SK-N-SH treated with all-trans-retinoic acid at 6 μM for 48 hours (cell line): Measurements from ENCODE around the gene FNDC11.

Source experiments
- ATAC-seq: fragments of 200-7000 bp; cut with Tn5 transposase; 3 replicates; pipeline ENCODE4 v1.9.1; 2020; ENCODE audit warnings: mild to moderate bottlenecking, moderate library complexity
- ARNTL ChIP-seq: fragments of 450-650 bp; formaldehyde crosslinking; IDR thresholded peaks from 2 replicates; pipeline ENCODE4 v1.5.0; 2020; ENCODE audit warnings: low read depth, mild to moderate bottlenecking, moderate library complexity, borderline replicate concordance
- BACH2 ChIP-seq: fragments of 250-450 bp; sonication (Bioruptor Pico); IDR thresholded peaks from 2 replicates; pipeline ENCODE4 v1.9.0; 2021; ENCODE audit warnings: mild to moderate bottlenecking, borderline replicate concordance
- CSDC2 ChIP-seq: fragments of 250-450 bp; sonication (Bioruptor Pico); IDR thresholded peaks from 2 replicates; pipeline ENCODE4 v1.5.0; 2020; ENCODE audit warnings: mild to moderate bottlenecking, moderate library complexity
- ESRRG ChIP-seq: fragments of 250-450 bp; sonication (Bioruptor Pico); IDR thresholded peaks from 2 replicates; pipeline ENCODE4 v1.6.1; 2021; ENCODE audit warnings: mild to moderate bottlenecking
- GLIS3 ChIP-seq: fragments of 250-450 bp; sonication (Bioruptor Pico); IDR thresholded peaks from 2 replicates; pipeline ENCODE4 v1.5.0; 2020; ENCODE audit warnings: mild to moderate bottlenecking, moderate library complexity
- ISL1 ChIP-seq: fragments of 250-450 bp; sonication (Bioruptor Pico); IDR thresholded peaks from 2 replicates; pipeline ENCODE4 v2.1.2; 2022; ENCODE audit warnings: mild to moderate bottlenecking, moderate library complexity
- PATZ1 ChIP-seq: fragments of 250-450 bp; sonication (Bioruptor Pico); IDR thresholded peaks from 2 replicates; pipeline ENCODE4 v1.8.0; 2020; ENCODE audit warnings: mild to moderate bottlenecking, moderate library complexity, borderline replicate concordance
- POU6F1 ChIP-seq: fragments of 250-450 bp; sonication (Bioruptor Pico); IDR thresholded peaks from 2 replicates; pipeline ENCODE4 v1.8.0; 2021; ENCODE audit warnings: low read depth, mild to moderate bottlenecking, moderate library complexity, borderline replicate concordance
- PPARA ChIP-seq: fragments of 250-450 bp; sonication (Bioruptor Pico); IDR thresholded peaks from 2 replicates; pipeline ENCODE4 v1.5.0; 2020; ENCODE audit warnings: mild to moderate bottlenecking, borderline replicate concordance
- RARB ChIP-seq: fragments of 250-450 bp; sonication (Bioruptor Pico); IDR thresholded peaks from 2 replicates; pipeline ENCODE4 v1.8.0; 2021; ENCODE audit warnings: mild to moderate bottlenecking, moderate library complexity
- SNAI2 ChIP-seq: fragments of 250-450 bp; sonication (Bioruptor Pico); IDR thresholded peaks from 2 replicates; pipeline ENCODE4 v1.5.0; 2020; ENCODE audit warnings: mild to moderate bottlenecking, moderate library complexity
- TCF4 ChIP-seq: fragments of 250-450 bp; sonication (Bioruptor Pico); IDR thresholded peaks from 2 replicates; pipeline ENCODE4 v1.8.0; 2021; ENCODE audit warnings: mild to moderate bottlenecking, moderate library complexity, borderline replicate concordance
- TOX ChIP-seq: fragments of 250-450 bp; sonication (Bioruptor Pico); IDR thresholded peaks from 2 replicates; pipeline ENCODE4 v1.8.0; 2021; ENCODE audit warnings: mild to moderate bottlenecking, moderate library complexity, borderline replicate concordance
- TSHZ2 ChIP-seq: fragments of 250-450 bp; sonication (Bioruptor Pico); IDR thresholded peaks from 2 replicates; pipeline ENCODE4 v1.5.0; 2020; ENCODE audit warnings: mild to moderate bottlenecking, moderate library complexity
- ZC3H10 ChIP-seq: fragments of 250-450 bp; sonication (Bioruptor Pico); IDR thresholded peaks from 2 replicates; pipeline ENCODE4 v1.5.1; 2021; ENCODE audit warnings: mild to moderate bottlenecking, moderate library complexity
- ZFP3 ChIP-seq: fragments of 250-450 bp; sonication (Bioruptor Pico); IDR thresholded peaks from 2 replicates; pipeline ENCODE4 v1.5.0; 2020; ENCODE audit warnings: mild to moderate bottlenecking, moderate library complexity
- ZNF565 ChIP-seq: fragments of 450-650 bp; formaldehyde crosslinking; conservative IDR thresholded peaks from 2 replicates; pipeline ENCODE4 v1.5.0; 2020; ENCODE audit warnings: low read depth, mild to moderate bottlenecking, moderate library complexity
- ZNF70 ChIP-seq: fragments of 450-650 bp; formaldehyde crosslinking; IDR thresholded peaks from 2 replicates; pipeline ENCODE4 v1.5.0; 2020; ENCODE audit warnings: mild to moderate bottlenecking, moderate library complexity
- ZNF8 ChIP-seq: fragments of 450-650 bp; formaldehyde crosslinking; IDR thresholded peaks from 2 replicates; pipeline ENCODE4 v1.5.0; 2020; ENCODE audit warnings: mild to moderate bottlenecking, moderate library complexity
- TF ChIP-seq, protein P1 (sequence below): fragments of 250-450 bp; sonication (Bioruptor Pico); IDR thresholded peaks from 2 replicates; pipeline ENCODE4 v1.5.1; 2021; ENCODE audit warnings: mild to moderate bottlenecking, moderate library complexity
- TF ChIP-seq, protein P2 (sequence below): fragments of 250-450 bp; sonication (Bioruptor Pico); IDR thresholded peaks from 2 replicates; pipeline ENCODE4 v1.5.1; 2020; ENCODE audit warnings: low read depth, mild to moderate bottlenecking, moderate library complexity

The FNDC11 gene

GRCh38 chr20:63544241-63544957 lies 9.6 kb upstream of the FNDC11 start:
- no peak for ATAC-seq
- TF ChIP-seq TSHZ2 (CRISPR knock-in tag) (no peak), ZNF565 (CRISPR knock-in tag) (no peak), ISL1 (no peak), PPARA (CRISPR knock-in tag) (no peak), CSDC2 (CRISPR knock-in tag) (no peak), RARB (CRISPR knock-in tag) (no peak), SNAI2 (no peak), POU6F1 (no peak), ZNF70 (CRISPR knock-in tag) (no peak), TCF4 (CRISPR knock-in tag) (no peak), ZFP3 (CRISPR knock-in tag) (no peak), ESRRG (CRISPR knock-in tag) (no peak), ZC3H10 (no peak), GLIS3 (CRISPR knock-in tag) (no peak), ZNF8 (CRISPR knock-in tag) (no peak), TOX (no peak)
- TF ChIP-seq, protein P1, sequence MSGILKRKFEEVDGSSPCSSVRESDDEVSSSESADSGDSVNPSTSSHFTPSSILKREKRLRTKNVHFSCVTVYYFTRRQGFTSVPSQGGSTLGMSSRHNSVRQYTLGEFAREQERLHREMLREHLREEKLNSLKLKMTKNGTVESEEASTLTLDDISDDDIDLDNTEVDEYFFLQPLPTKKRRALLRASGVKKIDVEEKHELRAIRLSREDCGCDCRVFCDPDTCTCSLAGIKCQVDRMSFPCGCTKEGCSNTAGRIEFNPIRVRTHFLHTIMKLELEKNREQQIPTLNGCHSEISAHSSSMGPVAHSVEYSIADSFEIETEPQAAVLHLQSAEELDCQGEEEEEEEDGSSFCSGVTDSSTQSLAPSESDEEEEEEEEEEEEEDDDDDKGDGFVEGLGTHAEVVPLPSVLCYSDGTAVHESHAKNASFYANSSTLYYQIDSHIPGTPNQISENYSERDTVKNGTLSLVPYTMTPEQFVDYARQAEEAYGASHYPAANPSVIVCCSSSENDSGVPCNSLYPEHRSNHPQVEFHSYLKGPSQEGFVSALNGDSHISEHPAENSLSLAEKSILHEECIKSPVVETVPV (CRISPR knock-in tag), result no peak
- TF ChIP-seq, protein P2, sequence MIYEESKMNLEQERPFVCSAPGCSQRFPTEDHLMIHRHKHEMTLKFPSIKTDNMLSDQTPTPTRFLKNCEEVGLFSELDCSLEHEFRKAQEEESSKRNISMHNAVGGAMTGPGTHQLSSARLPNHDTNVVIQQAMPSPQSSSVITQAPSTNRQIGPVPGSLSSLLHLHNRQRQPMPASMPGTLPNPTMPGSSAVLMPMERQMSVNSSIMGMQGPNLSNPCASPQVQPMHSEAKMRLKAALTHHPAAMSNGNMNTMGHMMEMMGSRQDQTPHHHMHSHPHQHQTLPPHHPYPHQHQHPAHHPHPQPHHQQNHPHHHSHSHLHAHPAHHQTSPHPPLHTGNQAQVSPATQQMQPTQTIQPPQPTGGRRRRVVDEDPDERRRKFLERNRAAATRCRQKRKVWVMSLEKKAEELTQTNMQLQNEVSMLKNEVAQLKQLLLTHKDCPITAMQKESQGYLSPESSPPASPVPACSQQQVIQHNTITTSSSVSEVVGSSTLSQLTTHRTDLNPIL (CRISPR knock-in tag), result no peak

GRCh38 chr20:63544958-63545516 lies 8.9 kb upstream of the FNDC11 start:
- no peak for ATAC-seq
- TF ChIP-seq ZNF70 (CRISPR knock-in tag) (no peak), PATZ1 (no peak)

- no peak for TF ChIP-seq ISL1
- TF ChIP-seq ZFP3 (CRISPR knock-in tag), result no peak
- TF ChIP-seq SNAI2, result no peak
- no peak for TF ChIP-seq ZNF8 (CRISPR knock-in tag)
- no peak for TF ChIP-seq POU6F1
- no peak for TF ChIP-seq GLIS3 (CRISPR knock-in tag)
- TF ChIP-seq ZNF70 (CRISPR knock-in tag), result no peak
- no peak for TF ChIP-seq ARNTL
- no peak for TF ChIP-seq ZC3H10
- TF ChIP-seq ESRRG (CRISPR knock-in tag), result no peak
- TF ChIP-seq BACH2 (CRISPR knock-in tag), result no peak
- TF ChIP-seq ZNF565 (CRISPR knock-in tag), result no peak
- TF ChIP-seq, protein P2 (CRISPR knock-in tag), result no peak
- TF ChIP-seq, all 23 proteins: peak for 0
- no peak for ATAC-seq
Observed at GRCh38 chr20:63545814-63546213, 8.1 kb upstream of the FNDC11 start.
